ENCODE measurements around the gene DGCR6L.
"Not testable (repeated sequence)": the region's sequence is repeated elsewhere in the genome, so short reads cannot be mapped to it uniquely, and the experiment has no call there.

The DGCR6L gene

GRCh38 chr22:20312396-20313191 is 7.3 kb downstream of the DGCR6L start:
- TF ChIP-seq, protein P1, sequence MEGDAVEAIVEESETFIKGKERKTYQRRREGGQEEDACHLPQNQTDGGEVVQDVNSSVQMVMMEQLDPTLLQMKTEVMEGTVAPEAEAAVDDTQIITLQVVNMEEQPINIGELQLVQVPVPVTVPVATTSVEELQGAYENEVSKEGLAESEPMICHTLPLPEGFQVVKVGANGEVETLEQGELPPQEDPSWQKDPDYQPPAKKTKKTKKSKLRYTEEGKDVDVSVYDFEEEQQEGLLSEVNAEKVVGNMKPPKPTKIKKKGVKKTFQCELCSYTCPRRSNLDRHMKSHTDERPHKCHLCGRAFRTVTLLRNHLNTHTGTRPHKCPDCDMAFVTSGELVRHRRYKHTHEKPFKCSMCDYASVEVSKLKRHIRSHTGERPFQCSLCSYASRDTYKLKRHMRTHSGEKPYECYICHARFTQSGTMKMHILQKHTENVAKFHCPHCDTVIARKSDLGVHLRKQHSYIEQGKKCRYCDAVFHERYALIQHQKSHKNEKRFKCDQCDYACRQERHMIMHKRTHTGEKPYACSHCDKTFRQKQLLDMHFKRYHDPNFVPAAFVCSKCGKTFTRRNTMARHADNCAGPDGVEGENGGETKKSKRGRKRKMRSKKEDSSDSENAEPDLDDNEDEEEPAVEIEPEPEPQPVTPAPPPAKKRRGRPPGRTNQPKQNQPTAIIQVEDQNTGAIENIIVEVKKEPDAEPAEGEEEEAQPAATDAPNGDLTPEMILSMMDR (IDR thresholded peaks at IDR 0.05; ENCODE audit: low read depth, low read length): no peak
- H3K4me3 ChIP-seq (ENCODE audit: low read depth, low read length): no peak overlapping the region

- not testable (repeated sequence) for H3K4me3 ChIP-seq (ENCODE audit: low read depth, low read length)
Observed at GRCh38 chr22:20311249-20312062, 8.4 kb downstream of the DGCR6L start.

DNA sequence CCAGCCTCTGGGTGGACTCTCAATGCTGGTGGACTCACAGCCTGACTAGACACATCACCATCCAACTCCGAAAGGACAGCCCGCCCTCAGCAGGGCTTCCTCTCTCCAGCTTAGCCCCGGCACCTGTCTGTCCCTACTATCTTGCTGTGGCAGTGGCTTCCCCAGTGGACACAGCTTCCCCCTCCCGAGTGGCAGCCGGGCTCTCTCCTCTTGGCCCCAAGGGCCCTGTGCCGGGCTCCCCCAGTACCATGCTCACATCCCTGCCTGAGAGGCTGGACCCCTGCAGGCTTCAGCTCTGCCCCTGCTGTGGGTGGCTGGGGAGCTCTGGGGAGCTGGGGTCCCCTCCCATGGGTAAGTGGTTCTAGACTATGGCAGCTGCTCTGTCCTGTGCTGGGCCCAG is 9.1 kb downstream of the DGCR6L start:
- not testable (repeated sequence) for H3K4me3 ChIP-seq (ENCODE audit: low read depth, low read length)

DNA sequence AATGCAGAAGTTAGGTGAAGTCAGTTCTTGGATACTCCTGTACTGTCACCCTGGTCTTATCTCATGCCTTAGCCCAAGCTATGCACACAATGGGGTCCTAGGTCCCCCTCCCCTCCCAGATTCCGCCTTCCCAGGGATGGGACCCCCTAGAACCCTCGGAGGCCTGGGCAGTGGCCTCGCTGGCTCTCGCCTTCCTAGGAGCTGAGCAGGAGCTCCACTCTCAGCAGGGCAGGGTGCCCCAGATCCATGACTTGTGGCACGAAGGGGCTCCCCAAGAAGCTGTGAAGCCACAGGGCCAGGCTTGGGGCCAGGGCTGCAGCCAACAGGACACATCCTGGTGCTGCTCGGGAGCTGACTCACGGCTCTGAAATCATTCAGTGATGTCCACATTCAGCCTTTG is 9.7 kb downstream of the DGCR6L start:
- not testable (repeated sequence) for H3K4me3 ChIP-seq (ENCODE audit: low read depth, low read length)

- H3K4me3 ChIP-seq (ENCODE audit: low read depth, low read length): not testable (repeated sequence)
Observed at GRCh38 chr22:20308806-20309650, 10.8 kb downstream of the DGCR6L start.

- not testable (repeated sequence) for H3K4me3 ChIP-seq (ENCODE audit: low read depth, low read length)
Observed at GRCh38 chr22:20307448-20308447, 12.1 kb downstream of the DGCR6L start.

GRCh38 chr22:20306646-20307447 is 13.0 kb downstream of the DGCR6L start:
- not testable (repeated sequence) for H3K4me3 ChIP-seq (ENCODE audit: low read depth, low read length)

- no peak overlapping the region for H3K4me3 ChIP-seq (ENCODE audit: low read depth, low read length)
- TF ChIP-seq, protein P1 (IDR thresholded peaks at IDR 0.05; ENCODE audit: low read depth, low read length): no peak
Observed at GRCh38 chr22:20305894-20306645, 13.8 kb downstream of the DGCR6L start.

DNA sequence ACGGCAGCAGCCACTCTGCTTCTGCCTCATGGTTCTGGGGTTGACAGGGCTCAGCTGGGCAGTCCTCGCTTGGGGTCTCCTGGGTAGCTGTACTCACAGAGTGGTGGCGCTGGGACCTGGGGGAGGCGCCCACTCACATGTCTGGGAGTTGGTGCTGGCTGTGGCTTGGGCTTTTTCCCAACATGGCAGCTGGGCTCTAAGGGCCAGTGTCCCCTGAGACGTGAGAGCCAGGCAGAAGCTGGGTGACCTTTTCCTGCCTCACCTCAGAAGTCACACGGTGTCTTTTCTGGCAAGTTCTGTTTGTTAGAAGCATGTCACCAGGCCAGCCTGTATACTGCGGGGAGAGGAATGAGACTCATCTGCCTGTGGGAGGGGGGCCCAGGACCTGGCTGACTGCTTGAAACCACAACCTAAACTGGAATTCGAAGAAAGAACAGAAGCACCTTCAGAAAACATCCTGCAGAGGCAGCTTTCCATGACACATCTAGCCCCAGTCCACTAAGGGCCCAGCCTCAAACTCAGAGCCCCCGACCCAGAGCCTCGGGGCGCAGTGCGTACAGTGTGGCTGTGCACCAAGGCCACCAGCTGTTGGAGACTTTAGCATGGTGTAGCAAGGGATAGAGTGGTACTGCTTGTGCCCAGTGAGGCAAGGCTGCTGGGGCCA is 14.5 kb downstream of the DGCR6L start:
- H3K4me3 ChIP-seq (ENCODE audit: low read depth, low read length): not testable (repeated sequence)

Data from WI38 (cell line).